Panc1 (cell line): ENCODE data around the gene RAD51C. TPM values are rescaled to one million over a fixed set of nuclear protein-coding genes. Genes with fewer than 3 reads are reported as not detected.

Experiments
- ATAC-seq: fragments of 200-7000 bp; cut with Tn5 transposase; 2 replicates; pipeline ENCODE4 v1.9.1; 2020; ENCODE audit warnings: mild to moderate bottlenecking, moderate library complexity
- Bru-seq: library from RNA; stranded (reverse); fragments of 400-500 nt; gene quantifications from one replicate; lab custom pipeline; 2021; lab: Mats Ljungman, UMichigan
- BruChase-seq, 2 experiments: library from RNA; stranded (reverse); fragments of 400-500 nt; gene quantifications; one replicate each; lab custom pipeline; 2021; lab: Mats Ljungman, UMichigan
- BruUV-seq: library from RNA; stranded (reverse); fragments of 400-500 nt; replicated peaks from 2 replicates; lab custom pipeline; 2021; lab: Mats Ljungman, UMichigan
- CTCF ChIA-PET: fragments of 300-600 bp; sonication (Branson Sonifier 250); formaldehyde crosslinking; loops from one replicate; lab custom pipeline; 2022; ENCODE audit warnings: antibody characterized with exemption; lab: Charles Lee
- POLR2A ChIA-PET: fragments of 300-600 bp; sonication (Branson Sonifier 250); formaldehyde crosslinking; loops from one replicate; lab custom pipeline; 2022; ENCODE audit warnings: antibody characterized with exemption; lab: Charles Lee
- DNase-seq: peaks from one replicate; pipeline ENCODE4 v3.0.0-alpha.2; 2010; ENCODE audit warnings: low read depth, low spot score
- H3K27ac ChIP-seq: 2 replicates; pipeline ENCODE4 v1.5.1; 2011; ENCODE audit warnings: mild to moderate bottlenecking, low read length, inconsistent platforms
- H3K27me3 ChIP-seq: fragments of 200-500 bp; sonication (Bioruptor generic); 2 replicates; pipeline ENCODE4 v1.6.0; 2014; ENCODE audit warnings: low read length, inconsistent platforms; ENCODE audit not compliant: control insufficient read depth, insufficient read depth
- H3K36me3 ChIP-seq: fragments of 200-500 bp; sonication (Bioruptor generic); 2 replicates; pipeline ENCODE4 v1.5.1; 2014; ENCODE audit warnings: inconsistent platforms, mild to moderate bottlenecking, low read length, moderate library complexity; ENCODE audit not compliant: control insufficient read depth, insufficient read depth
- H3K4me1 ChIP-seq: 2 replicates; pipeline ENCODE4 v1.5.1; 2011; ENCODE audit warnings: inconsistent platforms, mild to moderate bottlenecking, low read length, moderate library complexity; ENCODE audit not compliant: control insufficient read depth, insufficient read depth
- H3K4me3 ChIP-seq, 2 experiments: 2 replicates each; pipeline ENCODE4 v1.5.1; 2011 to 2012; ENCODE audit warnings: low read depth in 2 of 2, low read length in 2 of 2, mild to moderate bottlenecking in 2 of 2, inconsistent platforms in 1 of 2, moderate library complexity in 1 of 2
- H3K9me3 ChIP-seq: fragments of 200-500 bp; sonication (Bioruptor generic); 2 replicates; pipeline ENCODE4 v1.5.1; 2014; ENCODE audit warnings: low read depth, mild to moderate bottlenecking, inconsistent platforms, low read length, moderate library complexity; ENCODE audit not compliant: control insufficient read depth, insufficient read depth
- POLR2AphosphoS5 ChIP-seq: IDR thresholded peaks from 2 replicates; pipeline ENCODE4 v1.6.1; 2012; ENCODE audit warnings: mild to moderate bottlenecking, low read depth, low read length, moderate library complexity
- SIN3A ChIP-seq: IDR thresholded peaks from 2 replicates; pipeline ENCODE4 v1.6.1; 2012; ENCODE audit warnings: low read depth, mild to moderate bottlenecking, low read length, moderate library complexity, borderline replicate concordance; ENCODE audit not compliant: insufficient read depth
- TCF7L2 ChIP-seq: IDR thresholded peaks from 2 replicates; pipeline ENCODE4 v1.6.1; 2011; ENCODE audit warnings: mild to moderate bottlenecking, low read depth, low read length, inconsistent platforms
- in situ Hi-C: cut with HindIII; loops from 2 replicates; pipeline ENCODE4 v1.10.0; 2016; ENCODE audit warnings: low sequenced_read_pairs, low pct_unique_long_range_greater_than_20kb
- intact Hi-C: fragments of 100-400 bp; cut with micrococcal nuclease; formaldehyde crosslinking; loops from one replicate; pipeline ENCODE4 v1.10.0; 2022; ENCODE audit not compliant: unreplicated experiment
- long read RNA-seq: library from polyadenylated mRNA; unstranded; transcript quantifications from one replicate; pipeline ENCODE4 v2.0.0, GENCODE V29; 2021; ENCODE audit not compliant: unreplicated experiment
- polyA plus RNA-seq: library from polyadenylated mRNA; unstranded; fragments of >200 nt; gene quantifications from one replicate; pipeline ENCODE4 v1.2.1, GENCODE V29; 2012; ENCODE audit warnings: missing spikeins; ENCODE audit not compliant: insufficient read length
- total RNA-seq: library from RNA; stranded (reverse); gene quantifications from one replicate; pipeline ENCODE4 v1.2.1, GENCODE V29; 2021; ENCODE audit not compliant: unreplicated experiment
- TF ChIP-seq, protein P1 (sequence below): fragments of 450-650 bp; IDR thresholded peaks from 2 replicates; pipeline ENCODE4 v1.5.1; 2017; ENCODE audit warnings: mild to moderate bottlenecking
- TF ChIP-seq, protein P2 (sequence below), 2 experiments: IDR thresholded peaks; 2 replicates each; pipeline ENCODE4 v1.6.1; 2011 to 2012; ENCODE audit warnings: low read depth in 2 of 2, control low read depth in 1 of 2, low read length in 1 of 2, mild to moderate bottlenecking in 1 of 2, moderate library complexity in 1 of 2; ENCODE audit not compliant: insufficient read depth in 1 of 2

Gene RAD51C
- total RNA-seq: 19.9 TPM
- polyA plus RNA-seq: 10.5 TPM
- Bru-seq, nascent RNA: percentile 45 among the genes with signal in this experiment
- percentile 51 among the genes with signal in this experiment for BruChase-seq, experiment 1, labeled RNA remaining after a 2-hour chase
- BruChase-seq, experiment 2, labeled RNA remaining after a 6-hour chase: percentile 53 among the genes with signal in this experiment
- long read RNA-seq, transcript RAD51C-201 (9 exons, 2,591 nt): major isoform, 8 of 26 reads
- long read RNA-seq, partial matches to known transcripts: 3 of 26 reads
- long read RNA-seq, other reads (novel, unspliced or antisense): 11 of 26 reads

- TSS peak; percentile 91 for BruUV-seq
- Histone ChIP-seq H3K4me3 (peak within 1 kb of the TSS; percentile 68 to 88), H3K36me3 (peaks cover 6% of the 10 kb centered on the region), H3K27me3 (no peaks in the 10 kb centered on the region), H3K4me1 (peaks cover 3% of the 10 kb centered on the region), H3K27ac (peak within 1 kb of the TSS; percentile 91), H3K9me3 (no peaks in the 10 kb centered on the region)
- DNase-seq (peak; percentile 48), ATAC-seq (peak; percentile 100)
- intact Hi-C loops (no loop called here), in situ Hi-C loops (no loop called here)
- POLR2A ChIA-PET: interaction anchor here (0.6 to 1.2 kb wide), 4 partner anchors 33 to 174 kb away, joined by 3 to 6 read pairs (median 4); no protein-coding TSS in a partner anchor
- TF ChIP-seq SIN3A (0 out of 2 replicates have a peak, but pooled peaks have one; percentile 65), POLR2AphosphoS5 (peak; percentile 83), TCF7L2 (peak; percentile 52; the same call in 1 of the 2 replicates)
- TF ChIP-seq, protein P1, sequence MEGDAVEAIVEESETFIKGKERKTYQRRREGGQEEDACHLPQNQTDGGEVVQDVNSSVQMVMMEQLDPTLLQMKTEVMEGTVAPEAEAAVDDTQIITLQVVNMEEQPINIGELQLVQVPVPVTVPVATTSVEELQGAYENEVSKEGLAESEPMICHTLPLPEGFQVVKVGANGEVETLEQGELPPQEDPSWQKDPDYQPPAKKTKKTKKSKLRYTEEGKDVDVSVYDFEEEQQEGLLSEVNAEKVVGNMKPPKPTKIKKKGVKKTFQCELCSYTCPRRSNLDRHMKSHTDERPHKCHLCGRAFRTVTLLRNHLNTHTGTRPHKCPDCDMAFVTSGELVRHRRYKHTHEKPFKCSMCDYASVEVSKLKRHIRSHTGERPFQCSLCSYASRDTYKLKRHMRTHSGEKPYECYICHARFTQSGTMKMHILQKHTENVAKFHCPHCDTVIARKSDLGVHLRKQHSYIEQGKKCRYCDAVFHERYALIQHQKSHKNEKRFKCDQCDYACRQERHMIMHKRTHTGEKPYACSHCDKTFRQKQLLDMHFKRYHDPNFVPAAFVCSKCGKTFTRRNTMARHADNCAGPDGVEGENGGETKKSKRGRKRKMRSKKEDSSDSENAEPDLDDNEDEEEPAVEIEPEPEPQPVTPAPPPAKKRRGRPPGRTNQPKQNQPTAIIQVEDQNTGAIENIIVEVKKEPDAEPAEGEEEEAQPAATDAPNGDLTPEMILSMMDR: no peak
- CTCF ChIA-PET: no interaction called here
Measured at GRCh38 chr17:58692239-58693055, at the start of gene RAD51C. Gene RAD51C, plus strand, starts transcription at chr17:58692602. Its CDS starts 42 bp downstream, at chr17:58692644.

DNA sequence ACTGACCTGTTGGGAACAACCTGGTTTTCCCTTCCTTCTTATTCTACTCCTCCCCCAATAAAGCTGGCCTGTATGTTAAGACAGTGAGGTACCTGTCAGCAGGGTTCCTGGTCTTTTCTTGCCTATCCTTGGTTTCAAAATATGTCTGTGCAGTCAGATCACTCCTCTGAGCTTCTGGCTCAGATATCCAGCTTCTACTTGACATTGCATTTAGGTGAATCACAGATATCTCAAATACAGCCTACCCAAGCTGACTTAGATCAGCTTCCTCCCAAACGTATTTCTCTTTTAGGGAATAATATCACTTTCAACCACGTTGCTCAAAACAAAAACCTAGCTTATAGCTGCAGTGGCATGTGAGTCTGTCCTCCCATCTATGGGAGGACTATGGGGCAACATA is 49.3 kb upstream of the RAD51C start:
- ChIA-PET CTCF (no interaction called here), POLR2A (interaction anchor here (2.1 kb wide), 1 partner anchor 11 kb away, joined by 10 read pairs; no protein-coding TSS in a partner anchor)
- BruUV-seq: no TSS peak
- ATAC-seq (no peak; the same call in 1 of the 2 replicates), DNase-seq (no peak)
- TF ChIP-seq POLR2AphosphoS5 (no peak), SIN3A (no peak), TCF7L2 (no peak)
- TF ChIP-seq, protein P2, sequence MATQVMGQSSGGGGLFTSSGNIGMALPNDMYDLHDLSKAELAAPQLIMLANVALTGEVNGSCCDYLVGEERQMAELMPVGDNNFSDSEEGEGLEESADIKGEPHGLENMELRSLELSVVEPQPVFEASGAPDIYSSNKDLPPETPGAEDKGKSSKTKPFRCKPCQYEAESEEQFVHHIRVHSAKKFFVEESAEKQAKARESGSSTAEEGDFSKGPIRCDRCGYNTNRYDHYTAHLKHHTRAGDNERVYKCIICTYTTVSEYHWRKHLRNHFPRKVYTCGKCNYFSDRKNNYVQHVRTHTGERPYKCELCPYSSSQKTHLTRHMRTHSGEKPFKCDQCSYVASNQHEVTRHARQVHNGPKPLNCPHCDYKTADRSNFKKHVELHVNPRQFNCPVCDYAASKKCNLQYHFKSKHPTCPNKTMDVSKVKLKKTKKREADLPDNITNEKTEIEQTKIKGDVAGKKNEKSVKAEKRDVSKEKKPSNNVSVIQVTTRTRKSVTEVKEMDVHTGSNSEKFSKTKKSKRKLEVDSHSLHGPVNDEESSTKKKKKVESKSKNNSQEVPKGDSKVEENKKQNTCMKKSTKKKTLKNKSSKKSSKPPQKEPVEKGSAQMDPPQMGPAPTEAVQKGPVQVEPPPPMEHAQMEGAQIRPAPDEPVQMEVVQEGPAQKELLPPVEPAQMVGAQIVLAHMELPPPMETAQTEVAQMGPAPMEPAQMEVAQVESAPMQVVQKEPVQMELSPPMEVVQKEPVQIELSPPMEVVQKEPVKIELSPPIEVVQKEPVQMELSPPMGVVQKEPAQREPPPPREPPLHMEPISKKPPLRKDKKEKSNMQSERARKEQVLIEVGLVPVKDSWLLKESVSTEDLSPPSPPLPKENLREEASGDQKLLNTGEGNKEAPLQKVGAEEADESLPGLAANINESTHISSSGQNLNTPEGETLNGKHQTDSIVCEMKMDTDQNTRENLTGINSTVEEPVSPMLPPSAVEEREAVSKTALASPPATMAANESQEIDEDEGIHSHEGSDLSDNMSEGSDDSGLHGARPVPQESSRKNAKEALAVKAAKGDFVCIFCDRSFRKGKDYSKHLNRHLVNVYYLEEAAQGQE (IDR thresholded peaks at IDR 0.05; ENCODE audit: insufficient read depth in 1 of 2, low read depth in 2 of 2, low read length in 1 of 2): no peak
- TF ChIP-seq, protein P1: no peak
- Histone ChIP-seq H3K27me3 (no peaks in the 10 kb centered on the region), H3K36me3 (no peaks in the 10 kb centered on the region), H3K27ac (no peak overlapping the region), H3K4me3 (no peak overlapping the region), H3K4me1 (no peaks in the 10 kb centered on the region), H3K9me3 (no peaks in the 10 kb centered on the region)
- intact Hi-C loops (no loop called here), in situ Hi-C loops (no loop called here)
